Mesothelial cell of epicardium (in vitro differentiated cells): ENCODE measurements around the gene AFF3. TPM values are rescaled to one million over a fixed set of nuclear protein-coding genes. Genes with fewer than 3 reads are reported as not detected.

Experiments used
- DNase-seq, 2 experiments: peaks; one replicate each; pipeline ENCODE4 v3.0.0; 2021; ENCODE audit warnings: low spot score in 2 of 2; ENCODE audit not compliant: unreplicated experiment in 2 of 2
- H3K27ac Mint-ChIP-seq: 2 replicates; pipeline ENCODE4 v1.8.0; 2021; ENCODE audit warnings: mixed read lengths
- H3K27me3 Mint-ChIP-seq: 2 replicates; pipeline ENCODE4 v1.8.0; 2021; ENCODE audit warnings: low read depth, mixed read lengths
- H3K36me3 Mint-ChIP-seq: 2 replicates; pipeline ENCODE4 v1.8.0; 2021; ENCODE audit warnings: mixed read lengths
- H3K4me1 Mint-ChIP-seq: 2 replicates; pipeline ENCODE4 v1.8.0; 2021; ENCODE audit warnings: mixed read lengths
- H3K4me3 Mint-ChIP-seq: 2 replicates; pipeline ENCODE4 v1.8.0; 2021; ENCODE audit warnings: mild to moderate bottlenecking, moderate library complexity, mixed read lengths
- H3K9me3 Mint-ChIP-seq: 2 replicates; pipeline ENCODE4 v1.8.0; 2021; ENCODE audit warnings: mixed read lengths
- CTCF ChIP-seq: fragments of 200-600 bp; sonication (generic); IDR thresholded peaks from one replicate; pipeline ENCODE4 v1.5.0; 2021; ENCODE audit warnings: antibody characterized with exemption; ENCODE audit not compliant: unreplicated experiment
- total RNA-seq: library from RNA; stranded (reverse); gene quantifications from 3 replicates; pipeline ENCODE4 v1.2.1, GENCODE V29; 2021

AFF3 gene
- total RNA-seq, 1 donor from 2014 or later, result 14.4 TPM

DNA sequence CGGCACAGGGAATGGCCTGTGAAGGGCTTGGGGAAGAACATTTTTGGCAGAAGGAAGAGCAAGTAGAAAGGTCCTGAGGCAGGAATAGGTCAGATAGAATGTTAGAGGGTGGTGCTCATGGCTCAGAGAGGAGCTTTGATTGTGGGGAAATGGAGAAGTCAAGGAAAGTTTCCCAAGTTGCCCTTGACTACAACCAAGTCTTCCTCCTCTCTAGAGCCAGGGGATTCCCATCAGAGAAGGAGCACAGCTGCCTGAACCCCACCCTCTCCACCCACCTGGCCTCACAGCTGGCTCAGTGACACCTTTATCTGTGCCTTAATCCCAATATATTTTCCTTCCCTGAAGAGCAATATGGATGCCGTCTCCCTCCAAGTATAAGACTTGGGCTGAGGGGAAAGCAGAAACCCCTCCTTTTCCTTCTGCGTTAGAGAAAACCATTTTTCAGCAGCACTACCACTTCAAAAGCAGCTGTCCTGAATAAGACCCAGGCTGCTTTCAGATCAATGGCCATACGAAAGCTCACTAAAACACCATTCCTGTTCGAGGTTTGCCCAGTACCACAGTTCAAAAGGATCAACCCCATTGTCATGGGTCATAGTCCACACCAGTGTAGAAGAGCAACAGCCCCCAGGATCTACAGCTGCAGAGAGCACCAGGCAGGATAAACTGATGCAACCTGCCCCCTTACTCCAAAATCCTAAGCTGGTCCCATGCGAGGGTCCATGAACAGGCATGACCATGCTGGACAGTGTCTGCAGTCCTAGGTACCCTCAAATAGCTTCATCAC lies 199.6 kb downstream of the AFF3 start:
- no peak for DNase-seq
- H3K36me3 Mint-ChIP-seq, result peaks cover 3% of the 10 kb centered on the region
- H3K27me3 Mint-ChIP-seq, result peaks cover 77% of the 10 kb centered on the region
- H3K4me1 Mint-ChIP-seq, result no peaks in the 10 kb centered on the region
- no peak overlapping the region for H3K4me3 Mint-ChIP-seq
- no peak for TF ChIP-seq CTCF
- H3K27ac Mint-ChIP-seq, result no peak overlapping the region
- peaks cover 7% of the 10 kb centered on the region for H3K9me3 Mint-ChIP-seq

DNA sequence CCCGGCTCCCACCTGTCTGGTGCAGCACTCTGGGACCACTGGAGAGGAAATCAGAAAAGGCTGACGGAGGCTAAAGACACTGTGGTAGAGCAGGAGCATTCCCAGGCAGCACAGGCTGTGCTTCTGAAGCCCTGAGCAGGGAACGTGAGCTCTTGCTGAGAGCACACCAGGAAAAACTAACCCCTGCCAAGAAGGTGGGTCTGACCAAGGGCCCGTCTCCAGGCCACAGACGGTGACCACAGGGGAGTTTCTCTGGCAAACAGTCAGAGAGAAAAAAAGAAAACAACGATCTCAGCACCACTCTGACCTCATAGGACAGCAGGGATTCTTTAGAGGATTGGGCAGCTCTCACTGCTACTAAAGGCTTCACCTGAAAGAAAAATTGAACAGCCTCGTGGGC lies 201.4 kb downstream of the AFF3 start:
- Mint-ChIP-seq H3K4me3 (no peak overlapping the region), H3K9me3 (peaks cover 7% of the 10 kb centered on the region), H3K4me1 (no peaks in the 10 kb centered on the region), H3K27me3 (peaks cover 82% of the 10 kb centered on the region), H3K27ac (no peak overlapping the region), H3K36me3 (peaks cover 3% of the 10 kb centered on the region)
- no peak for DNase-seq
- TF ChIP-seq CTCF, result no peak

GRCh38 chr2:99939135-99939534 lies 203.3 kb downstream of the AFF3 start:
- Mint-ChIP-seq H3K27ac (no peak overlapping the region), H3K9me3 (peaks cover 7% of the 10 kb centered on the region), H3K36me3 (peaks cover 3% of the 10 kb centered on the region), H3K4me1 (peaks cover 2% of the 10 kb centered on the region), H3K27me3 (peaks cover 84% of the 10 kb centered on the region), H3K4me3 (no peak overlapping the region)
- no peak for TF ChIP-seq CTCF
- DNase-seq, result no peak

GRCh38 chr2:99938250-99938649 lies 204.1 kb downstream of the AFF3 start:
- Mint-ChIP-seq H3K27me3 (peaks cover 83% of the 10 kb centered on the region), H3K9me3 (peaks cover 7% of the 10 kb centered on the region), H3K4me3 (no peak overlapping the region), H3K36me3 (peaks cover 3% of the 10 kb centered on the region), H3K27ac (no peak overlapping the region), H3K4me1 (peaks cover 2% of the 10 kb centered on the region)
- no peak for DNase-seq
- no peak for TF ChIP-seq CTCF

DNA sequence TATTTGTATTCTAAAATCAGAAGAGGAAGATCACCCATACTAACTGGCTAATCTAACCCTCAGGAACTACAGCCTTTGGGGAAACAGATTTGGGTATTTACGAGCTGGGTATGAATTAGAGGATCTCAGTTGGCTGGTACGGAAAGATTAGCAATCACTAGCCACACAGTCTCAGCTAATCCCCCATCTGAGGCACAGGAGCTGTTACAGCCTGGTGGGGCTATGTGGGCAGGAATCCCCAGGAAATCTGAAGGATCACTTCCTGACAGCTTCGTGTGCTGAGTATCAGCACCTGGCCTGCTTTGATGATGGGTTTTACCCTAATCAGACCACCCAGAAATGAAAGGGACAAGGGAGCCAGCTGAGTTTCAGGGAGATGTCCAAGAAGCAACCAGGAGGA lies 206.3 kb downstream of the AFF3 start:
- peaks cover 2% of the 10 kb centered on the region for H3K4me1 Mint-ChIP-seq
- H3K36me3 Mint-ChIP-seq, result no peaks in the 10 kb centered on the region
- H3K4me3 Mint-ChIP-seq, result no peak overlapping the region
- H3K27me3 Mint-ChIP-seq, result peaks cover 85% of the 10 kb centered on the region
- no peaks in the 10 kb centered on the region for H3K9me3 Mint-ChIP-seq
- no peak overlapping the region for H3K27ac Mint-ChIP-seq
- no peak for DNase-seq
- TF ChIP-seq CTCF, result no peak
